GM21381 (cell line): ENCODE results near the gene FILIP1.
"Not testable (repeated sequence)": the region's sequence is repeated elsewhere in the genome, so short reads cannot be mapped to it uniquely, and the experiment has no call there.

Experiments
- ATAC-seq: cut with Tn5 transposase; IDR thresholded peaks from one replicate; pipeline ENCODE4 v1.9.1; 2021; ENCODE audit warnings: mild to moderate bottlenecking, moderate library complexity; ENCODE audit not compliant: unreplicated experiment

Gene FILIP1

DNA sequence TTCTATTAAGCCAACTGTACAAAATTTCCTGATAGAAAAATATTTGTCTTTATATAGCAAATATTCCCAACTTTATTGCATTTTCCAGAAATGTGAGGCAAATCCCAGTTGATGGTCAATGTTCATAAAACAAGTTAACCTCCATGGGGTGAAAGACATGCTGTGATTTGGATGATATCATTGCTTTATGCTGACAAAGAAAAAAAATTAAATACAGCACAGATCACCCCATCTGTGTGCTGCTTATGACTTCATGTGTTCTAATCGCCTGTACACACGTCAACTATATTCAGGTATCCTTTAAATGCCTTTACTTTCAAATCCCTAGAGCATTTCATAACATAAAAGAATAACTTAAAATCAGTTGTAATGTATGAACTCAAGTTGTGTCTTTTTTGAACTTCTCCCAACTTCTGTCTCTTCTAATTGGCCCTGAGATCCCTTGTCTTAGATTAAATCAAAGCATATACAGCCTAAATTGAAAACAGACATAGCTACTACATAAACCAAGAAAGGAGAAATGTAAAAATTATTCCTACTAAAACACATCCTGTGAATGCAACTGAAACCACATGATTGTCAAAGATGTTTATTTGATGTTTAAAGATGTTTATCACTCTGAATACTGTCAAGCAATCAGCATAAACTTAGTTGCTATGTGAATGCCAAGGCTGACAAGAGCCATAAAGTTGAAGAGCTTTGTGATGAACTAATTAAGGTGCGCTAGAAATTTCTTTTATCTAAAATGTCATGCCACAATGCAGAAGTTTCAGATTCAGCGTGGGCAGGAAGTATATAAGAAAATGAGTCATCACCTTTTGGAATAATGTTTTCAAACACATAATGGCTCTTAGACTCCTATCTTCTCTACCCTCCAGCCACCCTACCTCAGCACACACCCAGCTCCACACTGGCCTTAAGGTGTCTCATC is 68.7 kb downstream of the FILIP1 start:
- no peak for ATAC-seq

DNA sequence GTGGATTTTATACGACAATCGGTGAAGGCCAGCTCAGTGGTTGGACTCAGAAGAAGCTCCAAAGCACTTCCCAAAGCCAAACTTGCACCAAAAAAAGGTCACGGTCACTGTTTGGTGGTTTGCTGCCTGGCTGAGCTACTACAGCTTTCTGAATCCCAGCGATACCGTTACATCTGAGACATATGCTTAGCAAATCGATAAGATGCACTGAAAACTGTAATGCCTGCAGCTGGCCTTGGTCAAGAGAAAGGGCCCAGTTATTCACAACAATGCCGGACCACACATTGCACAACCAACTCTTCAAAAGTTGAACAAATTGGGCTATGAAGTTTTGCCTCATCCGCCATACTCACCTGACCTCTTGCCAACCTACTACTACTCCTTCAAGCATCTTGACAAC is 70.2 kb downstream of the FILIP1 start:
- ATAC-seq, result no peak

DNA sequence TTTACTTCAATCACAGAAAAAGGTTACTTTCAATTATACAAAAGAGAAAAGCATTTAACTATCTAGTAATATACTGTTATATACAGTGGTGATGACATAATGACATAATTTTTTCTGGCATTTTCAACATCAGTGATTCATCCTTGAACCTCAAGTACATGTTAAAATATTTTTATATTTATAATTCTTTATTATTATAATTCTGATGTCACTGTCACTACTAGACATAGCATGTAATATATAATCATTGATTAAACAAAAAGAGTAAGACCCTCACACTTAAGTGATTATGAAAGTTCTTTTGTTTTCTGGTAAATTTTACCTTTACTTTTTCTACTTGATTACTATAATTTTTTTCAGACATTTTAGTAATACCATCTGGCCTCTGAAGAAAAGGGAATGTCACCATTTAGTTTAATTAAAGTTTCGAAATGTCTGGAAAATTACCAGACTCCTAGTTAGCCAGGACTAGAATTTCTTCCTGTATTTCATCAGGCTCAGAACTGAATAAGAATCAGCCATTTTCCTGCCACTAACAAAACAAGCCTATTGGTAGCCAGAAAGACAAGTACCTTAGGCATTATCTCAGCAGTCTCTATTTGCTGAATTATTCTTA is 71.5 kb downstream of the FILIP1 start:
- ATAC-seq, result no peak

DNA sequence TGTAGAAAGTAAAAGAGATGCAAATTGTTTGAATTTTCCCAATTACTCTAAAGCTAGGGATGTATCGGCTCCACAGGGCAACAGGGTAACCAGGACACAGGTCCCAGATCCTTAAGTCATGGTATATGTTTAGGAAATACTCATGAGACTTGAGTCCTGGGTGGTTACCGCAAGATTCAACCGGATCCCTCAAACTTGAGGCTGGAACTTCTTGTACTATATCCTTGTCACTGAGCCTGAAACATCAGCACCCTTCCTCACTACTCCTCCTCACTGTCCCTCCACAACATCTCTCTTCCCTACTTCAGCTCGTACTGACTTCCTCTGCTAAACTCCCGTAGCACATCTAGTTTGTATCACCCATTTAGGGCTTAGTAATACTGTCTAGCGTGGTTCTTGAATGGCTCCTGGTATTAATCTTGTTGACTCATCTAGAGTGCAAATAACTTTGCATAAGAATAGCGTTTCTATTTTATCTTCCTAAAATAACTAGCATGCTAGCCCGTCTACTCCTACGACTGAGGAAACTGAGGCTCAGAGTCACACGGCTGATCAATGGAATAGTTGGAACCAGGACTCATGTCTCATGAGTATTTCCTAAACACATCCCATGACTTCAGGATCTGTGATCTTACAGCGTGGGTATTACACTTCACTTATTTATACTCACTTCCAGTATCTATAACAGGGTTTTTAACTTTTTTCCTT is 72.1 kb downstream of the FILIP1 start:
- no peak for ATAC-seq

DNA sequence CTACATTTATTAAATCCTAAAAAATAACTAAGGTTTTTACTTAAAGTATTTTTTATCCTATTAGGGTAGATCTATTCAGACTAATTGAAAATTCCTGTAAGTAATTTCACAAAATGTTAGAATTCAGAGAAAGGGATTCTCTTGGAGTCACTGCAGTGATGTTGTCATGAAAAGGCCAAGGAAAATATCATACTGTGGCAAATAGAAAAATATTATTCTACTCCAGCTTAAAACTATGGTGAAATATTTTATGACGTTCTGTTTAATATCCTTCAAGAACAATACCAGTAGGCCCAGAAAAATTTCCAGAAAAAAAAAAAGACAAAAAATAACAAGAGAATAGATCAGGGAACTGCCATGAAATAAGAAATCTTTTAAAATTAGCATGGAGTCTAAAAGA is 73.6 kb downstream of the FILIP1 start:
- no peak for ATAC-seq

DNA sequence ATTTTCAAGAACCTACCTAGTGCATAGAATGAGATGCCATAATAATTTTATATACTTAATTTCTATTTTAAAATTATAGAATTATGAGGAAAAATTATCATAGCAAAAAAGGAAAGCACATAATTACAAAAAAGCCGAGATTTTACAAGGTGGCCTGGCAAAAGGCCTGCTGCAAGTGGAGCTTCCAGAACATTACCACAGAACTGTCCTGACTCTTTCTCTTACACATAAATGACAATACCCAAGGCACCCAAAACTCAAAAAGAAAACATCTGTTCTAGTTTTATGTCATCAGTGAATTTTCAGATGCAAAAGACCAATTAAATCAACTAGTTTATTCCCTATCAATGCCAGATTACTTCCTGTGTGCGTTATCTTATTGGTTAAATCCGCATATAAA is 74.2 kb downstream of the FILIP1 start:
- ATAC-seq, result no peak

DNA sequence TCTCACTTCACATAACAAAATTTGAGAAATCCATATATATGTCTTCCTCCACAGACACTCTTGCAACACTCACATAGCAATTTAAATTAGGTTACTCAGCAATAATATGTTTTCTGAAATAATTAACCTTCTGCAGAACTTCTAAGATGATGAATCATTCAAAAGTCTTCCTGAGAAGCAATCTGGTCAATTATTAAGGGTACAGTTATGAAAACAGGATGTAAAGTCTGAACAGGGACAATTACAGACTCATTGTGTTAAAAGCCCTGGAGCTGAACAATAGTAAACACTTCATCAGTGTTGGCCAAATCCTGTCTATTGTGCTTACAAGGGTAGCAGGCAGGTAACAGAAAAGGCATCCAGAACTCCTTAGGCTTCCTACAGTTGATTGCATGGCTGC is 75.4 kb downstream of the FILIP1 start:
- peak; percentile 87 for ATAC-seq

DNA sequence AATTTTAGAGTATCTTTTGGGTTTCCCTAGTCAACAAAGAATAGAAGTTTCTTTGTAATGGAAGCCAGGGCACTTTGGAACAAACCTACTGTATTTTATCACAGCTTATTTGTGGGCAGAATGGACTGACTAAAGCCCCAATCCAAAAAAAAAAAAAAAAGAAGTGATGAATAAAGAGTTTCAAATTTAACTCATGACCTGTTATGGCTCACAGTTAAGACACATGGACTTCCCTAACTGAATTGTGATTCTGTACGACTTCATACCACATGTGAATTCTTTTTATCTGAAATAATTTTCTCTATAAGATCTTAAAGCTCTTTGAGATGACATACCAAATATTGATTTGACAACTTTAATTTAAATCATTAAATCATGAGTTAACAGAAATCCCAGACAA is 77.2 kb downstream of the FILIP1 start:
- ATAC-seq, result no peak

DNA sequence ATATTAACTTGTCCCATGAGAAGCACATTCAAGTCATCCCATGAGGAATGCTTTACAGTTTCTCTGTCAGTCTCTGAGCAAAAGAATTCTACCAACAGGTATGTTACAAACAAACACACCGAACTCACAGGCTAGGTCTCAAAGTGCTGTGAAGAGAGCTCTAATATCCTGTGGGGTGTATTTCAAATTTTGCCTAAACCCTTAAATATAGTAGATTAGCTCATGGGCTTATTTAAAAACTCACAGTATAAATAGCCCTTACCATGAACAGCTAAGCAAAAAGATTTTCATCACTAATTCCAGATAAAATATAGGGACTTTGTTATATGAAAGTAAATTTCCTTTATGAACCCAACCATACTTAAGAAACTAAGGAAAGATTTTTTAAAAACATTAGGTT is 77.8 kb downstream of the FILIP1 start:
- ATAC-seq, result no peak

DNA sequence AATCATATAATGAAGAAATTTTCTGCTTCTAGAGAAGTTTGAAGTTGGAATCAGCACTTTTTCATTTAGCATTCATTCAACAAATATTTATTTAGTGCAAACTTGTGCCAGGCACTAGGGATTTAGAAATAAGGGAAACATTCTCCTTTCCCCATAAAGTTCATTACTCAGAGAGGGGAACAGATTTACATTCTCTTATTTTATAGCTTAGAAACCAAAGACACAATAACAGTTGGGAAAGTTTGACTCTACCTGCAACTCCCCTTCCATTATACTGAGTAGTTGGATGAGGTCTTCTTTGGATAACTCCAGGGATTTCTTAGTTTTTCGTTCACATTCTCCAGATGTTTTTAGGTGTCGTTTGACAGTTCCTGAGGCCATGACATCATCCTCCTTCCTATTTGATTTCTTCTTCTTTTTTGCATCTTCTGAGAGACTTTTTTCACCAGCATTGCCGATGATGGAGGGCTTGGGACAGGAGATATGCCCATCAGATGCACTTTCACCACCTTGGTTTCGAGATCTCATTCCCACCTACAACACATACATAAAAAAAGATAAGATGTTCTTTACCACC is 79.1 kb downstream of the FILIP1 start:
- no peak for ATAC-seq

DNA sequence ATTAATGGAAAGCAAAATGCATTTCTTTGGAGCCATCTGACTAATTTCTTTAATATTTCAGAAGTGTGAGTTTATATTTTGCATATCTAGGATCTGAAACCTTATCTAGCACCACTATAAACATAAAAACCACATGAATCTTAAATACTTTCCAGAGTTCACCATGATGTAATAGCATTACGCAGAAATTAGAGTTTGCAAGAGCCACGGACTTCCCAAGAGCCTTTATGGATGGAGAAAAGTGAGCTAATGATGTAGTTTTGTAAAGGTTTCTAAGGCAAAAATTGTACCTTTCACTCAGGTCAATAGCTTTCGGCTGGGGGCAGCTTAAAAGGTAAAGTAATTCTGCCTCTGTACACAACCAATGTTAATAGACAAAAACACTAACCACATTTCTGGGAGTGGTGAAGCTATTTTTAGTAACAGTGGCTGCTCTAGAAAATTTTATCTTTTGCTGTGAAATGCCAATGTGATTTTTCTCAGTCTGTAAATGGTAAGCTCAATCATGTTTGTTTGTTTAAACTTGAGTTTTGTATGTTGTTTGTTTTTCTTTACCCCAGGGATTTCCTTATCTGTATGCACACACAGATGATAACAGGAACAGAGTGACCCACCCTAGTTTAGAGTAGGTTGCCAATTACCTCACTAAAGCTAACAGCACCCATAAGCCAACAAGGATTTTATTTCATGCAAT is 80.5 kb downstream of the FILIP1 start:
- ATAC-seq, result no peak

DNA sequence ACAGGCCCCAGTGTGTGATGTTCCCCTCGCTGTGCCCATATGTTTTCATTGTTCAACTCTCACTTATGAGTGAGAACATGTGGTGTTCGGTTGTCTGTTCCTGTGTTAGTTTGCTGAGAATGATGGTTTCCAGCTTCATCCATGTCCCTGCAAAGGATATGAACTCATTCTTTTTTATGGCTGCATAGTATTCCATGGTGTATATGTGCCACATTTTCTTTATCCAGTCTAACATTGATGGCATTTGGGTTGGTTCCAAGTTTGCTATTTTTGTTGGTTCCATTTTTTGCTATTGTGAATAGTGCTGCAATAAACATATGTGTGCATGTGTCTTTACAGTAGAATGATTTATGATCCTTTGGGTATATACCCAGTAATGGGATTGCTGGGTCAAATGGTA is 83.0 kb downstream of the FILIP1 start:
- ATAC-seq, result not testable (repeated sequence)

DNA sequence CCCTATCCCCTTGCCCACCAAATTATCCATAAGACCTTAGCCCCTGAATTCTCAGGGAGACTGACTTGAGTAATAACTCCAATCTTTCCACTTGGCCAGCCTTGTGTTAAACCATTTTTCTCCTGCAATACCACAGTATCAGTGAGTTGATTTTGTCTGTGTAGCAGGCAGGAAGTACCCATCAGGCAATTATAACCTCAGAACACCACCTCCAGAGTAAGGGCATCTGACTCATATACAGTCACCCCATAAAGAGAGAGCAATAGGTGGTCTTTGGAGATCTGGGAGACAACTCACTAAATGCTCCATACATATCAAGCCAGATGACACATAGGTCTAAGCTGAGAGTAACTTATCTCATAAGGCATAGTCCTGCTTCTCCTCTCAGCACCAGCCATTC is 83.7 kb downstream of the FILIP1 start:
- no peak for ATAC-seq

DNA sequence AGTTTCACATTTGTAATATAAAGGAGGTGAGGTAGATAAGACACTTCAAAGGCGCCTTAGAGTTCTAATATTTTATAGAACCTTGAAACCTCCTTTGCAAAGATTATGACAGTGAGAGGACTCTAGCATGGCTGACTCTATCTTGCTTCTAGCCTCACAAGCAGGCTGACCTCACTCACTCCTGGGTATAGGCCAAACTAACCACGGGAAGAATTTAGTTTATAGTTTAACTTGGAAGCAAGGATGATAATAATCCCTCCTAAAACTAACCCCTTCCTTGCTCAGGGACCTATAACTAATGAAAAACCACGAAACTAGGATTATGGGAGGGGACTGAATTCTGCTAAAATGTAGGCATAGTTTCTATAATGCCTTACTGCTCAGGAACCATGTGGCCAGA is 84.3 kb downstream of the FILIP1 start:
- no peak for ATAC-seq

DNA sequence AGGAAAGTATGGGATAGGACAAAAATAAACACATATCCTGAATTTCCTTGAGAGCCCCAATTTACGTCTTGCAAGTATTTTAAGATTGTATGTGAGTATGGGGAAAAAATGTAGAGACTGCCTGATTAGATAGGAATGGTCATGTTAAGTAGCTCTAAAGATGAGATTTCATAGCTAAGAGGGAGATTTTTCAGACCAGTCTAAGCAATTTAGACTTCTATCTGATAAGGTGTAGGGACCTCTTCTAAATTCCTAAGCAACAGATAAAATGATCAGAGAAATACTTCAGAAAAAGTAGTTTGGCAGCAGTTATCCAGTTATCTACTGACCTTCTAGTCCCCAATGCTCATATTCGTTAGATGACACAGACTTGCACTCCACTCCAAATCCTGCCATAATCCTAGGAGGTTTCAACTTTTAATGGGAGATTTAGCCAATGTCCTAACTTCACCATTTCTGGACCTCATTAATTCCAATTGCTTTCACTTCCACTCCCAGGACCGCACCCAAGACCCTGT is 90.0 kb downstream of the FILIP1 start:
- ATAC-seq, result no peak

DNA sequence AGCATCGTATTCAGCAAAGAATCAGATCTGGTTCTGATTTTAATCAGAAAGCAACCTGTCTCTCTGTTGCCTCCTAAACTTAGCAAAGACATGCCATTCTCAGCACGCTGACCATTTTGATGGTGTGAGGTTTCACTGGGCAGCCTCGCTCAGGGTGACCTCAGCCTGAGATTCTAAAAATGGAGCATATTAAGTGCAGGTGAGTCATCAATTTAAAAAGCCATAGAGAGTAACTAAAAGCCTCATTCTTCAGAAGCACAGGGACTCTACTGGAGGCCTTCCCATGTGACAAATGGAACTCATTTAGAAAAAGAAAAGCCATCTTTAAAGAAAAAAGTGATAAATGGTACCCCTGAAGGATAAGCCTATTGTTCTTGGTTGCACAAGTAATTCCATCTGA is 91.3 kb downstream of the FILIP1 start:
- no peak for ATAC-seq

DNA sequence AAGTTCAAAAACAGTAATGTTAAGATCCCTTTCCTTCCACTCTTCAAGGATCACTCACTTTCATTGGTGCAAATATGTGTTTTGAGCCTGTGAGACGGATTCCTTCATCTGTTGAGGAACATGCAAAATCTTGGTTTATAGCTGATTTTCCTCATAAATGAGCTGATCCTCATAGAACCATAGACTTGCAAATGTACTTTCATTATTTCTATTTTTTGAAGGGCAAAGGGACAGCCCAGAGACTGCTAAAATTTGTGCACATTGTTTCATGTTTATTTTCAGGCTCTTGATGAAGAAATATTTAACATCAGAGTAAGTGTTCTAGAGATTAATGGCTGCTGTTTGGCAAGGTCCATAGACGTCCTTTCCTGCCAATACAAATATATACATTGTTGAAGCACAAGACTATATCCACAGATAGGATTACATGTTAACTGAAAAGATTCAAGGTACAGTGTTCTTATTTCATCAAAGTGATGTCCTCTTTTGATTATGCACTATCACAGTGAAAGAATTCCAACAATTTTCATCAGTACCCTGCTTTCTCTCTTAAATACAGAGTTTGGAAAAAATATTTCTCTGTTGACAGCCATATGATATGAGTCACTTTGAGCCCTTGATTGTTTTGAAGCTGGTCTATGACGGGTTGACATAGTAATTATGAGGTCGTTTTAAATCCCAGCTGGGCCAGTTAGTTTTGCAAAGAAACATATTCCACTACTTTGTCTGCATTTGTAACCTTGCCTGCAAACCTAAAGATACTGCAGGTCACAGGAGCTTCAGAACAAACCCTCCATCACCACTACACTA is 95.7 kb downstream of the FILIP1 start:
- ATAC-seq, result no peak

DNA sequence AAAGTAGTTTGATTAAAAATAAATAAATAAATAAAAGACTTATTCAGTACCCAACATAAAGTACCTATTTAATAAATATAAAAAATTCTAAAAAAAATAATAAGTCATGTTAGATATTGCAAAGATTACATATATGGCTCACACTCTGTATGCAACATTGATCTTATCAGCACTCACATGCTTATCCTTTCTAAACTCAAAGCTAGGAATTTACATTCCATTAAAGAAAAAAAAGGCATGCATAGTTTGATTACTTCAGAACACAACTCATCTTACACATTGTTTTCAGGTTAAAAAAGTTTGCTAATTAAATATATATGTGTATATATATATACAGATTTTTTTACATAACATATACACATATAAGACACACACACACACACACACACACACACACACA is 96.4 kb downstream of the FILIP1 start:
- no peak for ATAC-seq

DNA sequence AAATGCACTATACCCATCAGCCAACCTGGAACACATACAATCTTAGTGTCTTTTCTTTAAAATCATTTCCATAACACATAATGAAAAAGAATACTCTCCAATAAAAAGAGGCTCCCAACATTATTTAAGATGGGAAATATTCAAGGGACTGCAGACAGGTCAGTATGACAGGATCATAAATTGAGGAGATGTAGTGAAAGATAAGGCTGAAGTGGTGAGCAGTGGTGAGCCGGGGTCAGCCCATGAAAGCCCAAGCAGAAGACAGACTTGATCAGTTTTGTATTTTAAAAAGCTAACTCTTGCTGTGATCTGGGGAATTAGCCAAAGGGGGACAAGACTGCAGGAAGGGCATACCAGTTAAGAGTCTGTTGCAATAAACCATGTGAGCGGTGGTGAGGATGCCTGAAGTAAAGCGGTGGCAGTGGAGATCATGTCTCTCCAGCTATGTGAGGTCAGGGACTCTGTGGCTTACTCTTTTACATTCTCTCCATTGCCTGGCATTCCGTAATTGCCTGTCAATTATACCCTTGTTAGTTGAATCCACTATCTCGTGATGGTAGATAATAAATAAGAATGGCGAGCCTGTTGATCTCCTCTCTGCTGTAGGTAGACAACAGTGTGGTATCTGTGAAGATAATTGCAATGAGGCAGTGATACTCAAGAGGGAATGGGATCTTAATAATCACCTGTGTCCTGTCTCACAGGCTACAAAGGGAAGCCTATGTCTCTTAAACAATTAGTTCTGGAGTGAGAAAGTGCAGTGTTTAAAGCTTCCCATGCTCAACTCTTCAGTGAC is 97.4 kb downstream of the FILIP1 start:
- no peak for ATAC-seq
